HG03575 (cell line): ENCODE measurements around the gene MS4A6E.
"Not testable (repeated sequence)": the region's sequence is repeated elsewhere in the genome, so short reads cannot be mapped to it uniquely, and the experiment has no call there.

Experiments
- ATAC-seq: cut with Tn5 transposase; IDR thresholded peaks from one replicate; pipeline ENCODE4 v1.9.1; 2021; ENCODE audit not compliant: unreplicated experiment, insufficient number of reproducible peaks, low FRiP score; ENCODE audit errors: extremely low read depth

MS4A6E gene, protein sequence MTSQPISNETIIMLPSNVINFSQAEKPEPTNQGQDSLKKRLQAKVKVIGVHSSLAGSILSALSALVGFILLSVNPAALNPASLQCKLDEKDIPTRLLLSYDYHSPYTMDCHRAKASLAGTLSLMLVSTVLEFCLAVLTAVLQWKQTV

DNA sequence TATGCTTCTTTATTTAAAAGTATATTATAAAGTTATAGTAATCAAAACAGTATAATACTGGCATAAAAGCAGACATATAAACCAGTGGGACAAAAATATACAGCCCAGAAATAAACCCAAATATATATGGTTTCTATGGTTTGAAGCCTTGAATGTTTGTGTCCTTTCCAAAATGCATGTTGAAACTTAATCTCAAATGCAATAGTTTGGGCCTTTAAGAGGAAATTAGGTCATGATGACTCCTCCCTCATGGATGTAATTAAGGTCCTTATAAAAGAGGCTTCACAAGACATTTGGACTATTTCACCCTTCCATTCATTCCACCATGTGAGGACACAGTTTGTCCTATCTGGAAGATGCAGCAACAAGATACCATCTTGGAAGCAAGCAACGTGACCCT is at the start of gene MS4A6E:
Gene MS4A6E (plus strand): TSS at position 301 of the 400 bp plus-strand sequence. CDS start 7,641 bp downstream, outside the sequence.
- no peak for ATAC-seq

DNA sequence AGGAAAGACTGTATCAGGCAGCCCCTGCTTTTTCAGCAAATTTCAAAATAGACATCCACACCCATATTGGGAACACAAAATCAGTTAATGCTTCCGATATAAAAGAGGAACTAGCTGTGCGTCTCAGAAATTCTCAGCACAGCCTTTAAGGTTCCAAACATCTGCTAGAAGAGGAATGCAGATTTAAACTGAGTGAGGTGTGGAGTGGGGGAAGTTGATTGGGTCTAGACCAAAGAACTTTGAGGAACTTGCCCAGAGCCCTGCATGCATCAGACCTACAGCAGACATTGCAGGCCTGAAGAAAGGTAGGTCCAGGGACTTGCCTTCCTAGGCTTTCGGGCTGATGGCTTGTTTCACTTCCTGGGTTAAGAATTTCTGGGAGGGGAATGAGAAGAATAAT is 46.6 kb upstream of the MS4A6E start, which contains the start of gene MS4A4A:
Gene MS4A4A (plus strand): TSS at position 255 of the 400 bp plus-strand sequence. CDS start 10 bp downstream, at position 265.
- no peak for ATAC-seq

DNA sequence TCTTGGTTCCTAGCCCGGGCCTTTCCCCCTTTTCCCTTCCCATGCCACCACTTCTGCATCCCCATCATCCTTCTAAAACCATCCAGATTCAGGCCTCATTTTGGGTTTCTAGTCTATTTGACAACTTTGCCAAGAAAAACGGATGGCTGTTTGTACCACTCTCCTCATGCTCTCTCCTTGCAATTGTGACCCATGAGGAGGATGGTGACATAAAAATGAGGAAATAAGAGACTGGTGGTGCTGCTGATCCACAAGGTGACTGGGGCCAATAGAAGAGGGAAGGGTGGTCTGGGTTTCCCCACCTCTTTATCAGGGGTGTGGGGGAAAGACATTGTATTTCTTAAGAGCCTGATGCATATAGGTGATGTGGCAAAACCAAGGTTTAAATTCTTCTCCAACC is 45.6 kb upstream of the MS4A6E start:
- no peak for ATAC-seq

DNA sequence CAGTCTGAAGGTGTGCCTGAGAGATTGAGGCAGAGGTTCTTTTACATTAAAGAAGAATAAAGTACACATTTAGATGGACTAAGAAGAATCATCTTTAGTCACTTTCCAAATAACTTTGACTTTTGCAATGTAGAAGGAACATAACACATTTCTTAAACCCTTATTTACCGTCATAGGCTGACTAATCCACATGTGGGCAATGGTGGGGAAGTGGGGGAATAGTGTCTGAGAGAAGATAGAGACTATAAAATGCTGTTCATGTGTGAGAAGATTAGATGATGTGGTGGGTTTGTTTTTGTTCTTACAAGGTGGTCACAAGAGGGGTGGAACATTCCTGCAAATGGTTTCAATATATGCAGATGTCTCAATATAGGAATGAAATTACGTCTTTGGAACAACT is 44.8 kb upstream of the MS4A6E start:
- ATAC-seq, result no peak

DNA sequence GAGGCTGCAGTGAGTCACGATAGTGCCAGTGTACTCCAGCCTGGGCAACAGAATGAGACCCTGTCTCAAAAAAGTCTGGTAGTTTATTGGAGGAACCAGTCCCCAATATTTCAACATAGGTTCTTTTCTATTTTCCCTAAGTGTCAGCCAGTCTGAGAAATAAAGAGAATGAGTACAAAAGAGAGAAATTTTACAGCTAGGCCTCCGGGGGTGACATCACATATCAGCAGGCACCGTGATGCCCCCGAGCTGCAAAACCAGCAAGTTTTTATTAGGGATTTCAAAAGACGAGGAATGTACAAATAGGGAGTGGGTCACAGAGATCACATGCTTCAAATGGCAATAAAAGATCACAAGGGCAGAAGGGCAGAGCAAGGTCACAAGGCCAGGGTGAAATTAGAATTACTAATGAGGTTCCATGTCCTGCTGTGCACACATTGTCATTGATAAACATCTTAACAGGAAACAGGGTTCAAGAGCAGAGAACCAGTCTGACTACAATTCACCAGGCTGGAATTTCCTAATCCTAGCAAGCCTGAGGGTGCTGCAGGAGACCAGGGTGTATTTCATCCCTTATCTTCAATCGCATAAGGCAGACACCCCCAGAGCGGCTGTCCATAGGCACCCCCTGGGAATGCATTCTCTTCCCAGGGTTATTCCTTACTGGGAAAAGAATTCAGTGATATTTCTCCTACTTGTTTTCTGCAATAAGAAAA is 41.5 kb upstream of the MS4A6E start:
- ATAC-seq, result not testable (repeated sequence)

DNA sequence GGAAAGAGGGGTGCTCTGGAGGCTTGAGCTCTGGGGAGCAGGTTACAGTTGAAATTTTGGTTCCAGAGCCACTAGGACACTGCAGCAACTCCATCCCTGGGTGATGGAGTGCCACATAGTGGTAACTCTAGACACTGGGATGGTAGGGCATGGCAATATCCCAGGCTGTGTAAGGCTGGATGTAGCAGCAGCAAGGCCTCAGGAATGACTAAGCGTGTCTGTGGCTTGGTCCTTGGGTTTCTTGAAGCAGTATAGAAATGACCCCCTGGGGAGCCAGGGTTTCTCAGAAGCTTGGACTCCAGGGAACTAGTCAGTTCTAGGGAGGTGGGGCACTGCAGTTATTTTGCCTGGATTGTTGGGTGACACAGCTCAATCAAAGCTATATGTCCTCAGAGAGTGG is 38.5 kb upstream of the MS4A6E start:
- no peak for ATAC-seq

DNA sequence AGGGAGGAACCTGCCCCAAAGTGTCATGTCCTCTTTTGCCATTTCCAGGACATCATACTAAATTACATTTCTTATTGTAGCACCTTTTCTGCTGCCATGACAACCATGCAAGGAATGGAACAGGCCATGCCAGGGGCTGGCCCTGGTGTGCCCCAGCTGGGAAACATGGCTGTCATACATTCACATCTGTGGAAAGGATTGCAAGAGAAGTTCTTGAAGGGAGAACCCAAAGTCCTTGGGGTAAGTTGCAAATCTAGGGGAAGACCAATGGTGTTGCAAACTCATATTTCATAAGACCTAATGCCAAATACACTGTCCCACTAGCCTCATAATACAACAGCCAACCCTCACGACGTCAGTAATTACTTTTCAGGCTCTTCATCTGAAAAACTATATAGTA is 34.9 kb upstream of the MS4A6E start:
- no peak for ATAC-seq

DNA sequence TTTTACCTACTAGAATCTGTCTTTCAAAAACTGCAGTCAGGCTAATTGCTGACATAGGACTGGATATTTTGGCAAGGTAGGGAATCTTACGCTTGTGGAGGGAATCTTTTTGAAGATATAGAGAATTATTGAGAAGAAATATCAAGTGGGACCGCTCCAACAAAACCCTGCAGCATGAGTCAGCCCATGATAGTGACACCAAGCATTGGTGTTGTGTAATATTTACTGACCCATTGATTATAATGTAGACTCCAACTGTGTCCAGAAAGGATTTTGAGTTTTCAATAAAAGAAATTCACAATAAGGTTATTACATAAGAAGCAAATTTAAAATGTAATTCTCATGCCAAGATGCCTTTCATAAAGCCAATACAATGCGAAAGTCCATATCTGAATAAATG is 25.9 kb upstream of the MS4A6E start:
- no peak for ATAC-seq

DNA sequence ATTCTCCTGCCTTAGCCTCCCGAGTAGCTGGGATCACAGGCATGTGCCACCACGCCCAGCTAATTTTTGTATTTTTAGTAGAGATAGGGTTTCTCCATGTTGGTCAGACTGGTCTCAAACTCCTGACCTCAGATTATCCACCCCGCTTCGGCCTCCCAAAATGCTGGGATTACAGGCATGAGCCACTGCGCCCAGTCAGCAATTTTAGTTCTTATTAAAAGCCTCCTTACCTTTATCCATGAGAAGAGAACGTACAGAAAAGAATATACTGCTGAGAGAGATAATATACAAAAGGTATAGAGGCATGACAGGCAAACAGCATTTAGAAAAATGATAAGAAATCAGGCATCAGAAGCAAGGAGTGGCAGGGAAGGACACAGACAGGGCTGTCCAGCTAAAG is 25.2 kb upstream of the MS4A6E start:
- not testable (repeated sequence) for ATAC-seq

DNA sequence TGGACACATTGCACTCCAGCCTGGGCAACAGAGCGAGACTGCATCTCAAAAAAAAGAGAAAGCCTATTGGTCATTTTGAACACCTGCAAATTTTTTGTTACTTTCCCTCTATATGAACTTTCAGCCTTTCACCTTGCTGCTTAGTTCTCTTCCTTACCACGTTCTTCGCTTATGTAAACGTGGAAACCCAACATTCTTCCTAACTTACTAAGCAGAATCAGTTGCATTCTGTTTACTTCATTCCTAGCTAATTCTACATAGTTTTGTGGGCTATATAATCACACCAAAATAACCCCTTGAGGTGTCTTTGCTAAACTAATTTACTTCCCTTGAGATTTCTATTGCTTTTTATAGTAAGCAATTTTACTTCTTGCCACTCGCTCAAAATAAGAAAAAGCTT is 23.4 kb upstream of the MS4A6E start:
- ATAC-seq, result no peak

DNA sequence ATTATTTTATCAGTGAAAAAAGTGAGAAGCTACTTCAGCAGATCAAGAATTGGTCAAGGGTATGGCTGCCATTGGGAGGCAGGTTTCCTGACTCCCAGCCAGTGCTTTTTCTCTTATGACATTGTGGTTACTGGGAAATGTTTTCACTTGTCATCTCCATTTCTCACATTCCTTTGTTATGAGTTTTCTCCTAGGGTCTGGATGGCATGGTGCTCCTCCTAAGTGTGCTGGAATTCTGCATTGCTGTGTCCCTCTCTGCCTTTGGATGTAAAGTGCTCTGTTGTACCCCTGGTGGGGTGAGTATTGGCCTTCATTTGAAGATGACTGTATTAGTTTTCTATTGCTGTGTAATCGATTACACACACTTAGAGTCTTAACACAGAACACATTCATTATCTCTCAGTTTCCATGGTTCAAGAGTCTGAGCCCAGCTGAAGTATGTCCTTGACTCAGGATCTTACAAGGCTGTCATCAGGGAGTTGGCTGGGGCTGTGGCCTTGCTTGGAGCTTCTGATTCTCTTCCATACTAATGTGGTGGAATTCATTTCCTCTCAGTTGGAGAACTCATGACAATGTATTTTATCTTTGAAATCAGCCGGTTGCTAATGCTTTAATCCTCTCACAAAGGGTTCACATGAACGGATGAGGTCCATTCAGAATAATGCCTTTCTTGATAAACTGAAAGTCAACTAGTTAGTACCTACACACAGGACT is 21.0 kb upstream of the MS4A6E start:
- ATAC-seq, result no peak

DNA sequence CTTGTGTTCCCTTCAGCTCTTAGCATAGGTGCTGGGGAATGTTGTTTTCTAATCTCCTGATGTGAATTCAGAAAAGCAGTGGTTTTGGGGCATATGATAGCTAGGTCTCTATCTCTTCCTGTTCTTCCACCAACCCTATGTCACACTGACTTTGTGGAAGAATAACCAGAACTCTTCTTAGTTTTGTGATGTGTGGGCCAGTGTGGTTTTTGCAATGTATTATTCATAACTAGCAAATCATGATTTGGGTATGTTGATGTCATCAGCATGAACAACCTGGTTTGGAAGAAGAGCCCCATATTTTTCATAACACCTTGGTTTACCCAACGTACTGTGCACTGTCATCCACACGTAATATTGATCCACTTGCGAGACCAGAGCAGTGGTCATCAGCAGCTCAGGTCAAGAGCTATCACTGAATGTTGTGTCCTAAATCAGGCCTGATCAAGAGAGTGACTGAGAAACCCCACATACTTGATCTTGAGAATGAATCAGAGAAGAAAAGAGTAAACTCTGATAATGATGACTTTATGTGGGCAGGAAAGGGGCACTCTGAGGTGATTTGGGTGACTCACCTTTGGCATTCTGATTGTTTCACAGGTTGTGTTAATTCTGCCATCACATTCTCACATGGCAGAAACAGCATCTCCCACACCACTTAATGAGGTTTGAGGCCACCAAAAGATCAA is 19.4 kb upstream of the MS4A6E start:
- no peak for ATAC-seq

DNA sequence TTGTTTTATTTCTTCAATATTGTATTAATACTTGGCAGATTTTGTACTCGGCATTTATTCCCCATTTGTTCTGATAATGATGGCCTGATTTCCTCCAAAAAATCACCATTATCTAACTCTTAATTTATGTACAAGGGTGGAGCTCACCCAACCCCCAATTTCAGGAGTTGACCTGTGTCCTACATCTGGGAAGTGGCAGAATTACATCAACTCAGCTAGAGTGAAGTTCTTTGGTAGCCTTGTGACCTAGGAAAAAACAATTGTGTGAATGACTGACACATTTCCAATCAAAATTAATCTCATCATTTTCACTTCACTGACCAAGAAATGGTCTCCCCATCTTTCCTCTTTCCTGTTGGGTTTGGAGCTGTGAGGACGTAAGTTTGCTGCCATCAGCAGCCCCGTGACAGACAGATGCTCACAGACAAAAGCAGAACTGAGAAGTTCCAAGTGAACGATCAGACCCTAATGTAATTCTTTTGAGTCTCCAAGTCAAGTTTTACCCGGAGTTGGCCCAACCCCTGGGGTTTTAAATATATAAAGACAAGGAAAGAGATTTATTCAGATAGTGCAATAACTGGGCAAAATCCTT is 16.6 kb upstream of the MS4A6E start:
- ATAC-seq, result no peak

DNA sequence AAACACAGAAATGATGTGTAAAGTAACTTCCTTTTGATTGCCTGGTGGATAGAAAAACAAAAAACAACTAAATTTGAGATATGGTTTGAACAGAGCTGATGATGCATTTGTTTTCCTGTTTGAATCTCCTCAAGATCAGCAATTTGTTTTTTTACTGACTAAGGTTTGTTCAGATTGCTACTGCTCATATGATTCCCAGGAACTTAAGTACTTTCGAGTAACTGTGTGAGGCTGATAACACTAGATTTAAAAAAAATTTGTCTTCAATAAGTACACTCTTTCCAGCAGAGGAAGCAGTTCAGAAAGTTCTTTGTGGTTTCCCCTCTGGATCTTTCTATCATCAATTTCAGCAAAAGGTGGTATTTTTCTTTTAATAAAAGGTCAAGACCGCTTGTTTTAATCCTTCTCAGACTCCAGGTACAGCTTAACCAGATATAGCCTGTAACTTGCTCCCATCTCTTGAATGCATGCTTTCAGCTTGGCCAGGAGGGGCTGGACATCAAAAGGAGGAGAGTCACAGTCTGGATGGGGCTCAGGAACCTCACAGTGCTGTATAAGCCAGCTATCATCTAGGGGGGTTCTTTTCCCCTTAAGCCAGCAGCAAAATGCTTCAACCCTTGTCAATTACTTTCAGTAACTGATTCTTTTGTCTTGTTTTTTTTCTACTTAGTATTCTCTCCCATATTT is 12.3 kb upstream of the MS4A6E start:
- ATAC-seq, result no peak

DNA sequence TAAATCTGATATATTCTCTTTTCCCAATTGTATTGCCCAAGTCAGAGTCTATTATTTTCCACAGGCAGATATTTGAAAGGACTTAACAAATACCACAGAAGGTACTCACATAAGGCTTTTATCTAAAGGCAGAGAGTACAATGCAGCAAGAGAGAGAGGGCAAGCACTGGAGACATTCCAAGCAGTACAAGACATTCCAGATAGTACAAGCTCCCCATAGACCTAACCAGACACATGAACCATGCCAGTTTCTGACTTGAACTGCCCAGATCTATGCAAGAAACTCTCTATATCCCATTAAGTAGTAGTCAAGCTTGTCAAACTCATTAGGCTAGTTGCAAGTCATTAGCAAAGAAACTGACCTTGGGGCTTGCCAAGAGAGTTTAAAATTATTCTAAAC is 11.2 kb upstream of the MS4A6E start:
- no peak for ATAC-seq

DNA sequence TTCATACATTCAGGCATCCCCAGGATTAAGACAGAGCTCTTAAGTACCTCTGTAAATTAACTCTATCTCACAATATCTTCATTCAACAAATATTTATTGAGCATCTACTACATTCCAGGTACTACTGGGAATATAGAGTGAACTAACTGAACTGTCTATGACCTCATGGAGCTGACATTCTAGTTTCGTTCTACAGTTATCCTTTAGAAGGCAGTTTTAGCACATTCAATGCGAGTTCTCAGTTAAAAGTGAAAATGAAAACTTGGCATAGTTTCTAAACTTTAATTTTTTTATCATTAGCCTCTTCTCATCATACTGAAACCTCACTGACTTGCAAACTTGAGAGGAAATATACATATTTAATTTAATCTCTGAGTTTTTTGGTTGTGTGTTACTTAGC is 10.7 kb upstream of the MS4A6E start:
- no peak for ATAC-seq

DNA sequence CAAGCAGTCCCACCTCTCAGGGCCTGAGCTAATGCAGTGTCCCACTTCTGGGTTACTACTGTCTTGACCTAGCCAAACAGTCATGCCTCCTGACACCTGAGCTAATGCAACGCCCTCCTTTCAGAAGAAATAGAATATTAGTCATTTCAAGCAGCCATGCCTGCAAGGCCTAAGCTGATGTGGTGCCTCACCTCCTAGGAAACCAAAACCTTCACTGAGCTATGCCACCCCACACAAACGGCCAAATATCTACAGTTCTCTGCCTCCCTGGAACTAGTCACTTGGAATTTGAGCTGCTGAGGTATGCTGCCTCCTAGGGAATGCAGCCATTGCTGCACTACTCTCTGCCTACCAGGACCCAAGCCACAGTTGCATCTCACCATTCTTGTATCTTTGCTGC is 8.3 kb upstream of the MS4A6E start:
- no peak for ATAC-seq

DNA sequence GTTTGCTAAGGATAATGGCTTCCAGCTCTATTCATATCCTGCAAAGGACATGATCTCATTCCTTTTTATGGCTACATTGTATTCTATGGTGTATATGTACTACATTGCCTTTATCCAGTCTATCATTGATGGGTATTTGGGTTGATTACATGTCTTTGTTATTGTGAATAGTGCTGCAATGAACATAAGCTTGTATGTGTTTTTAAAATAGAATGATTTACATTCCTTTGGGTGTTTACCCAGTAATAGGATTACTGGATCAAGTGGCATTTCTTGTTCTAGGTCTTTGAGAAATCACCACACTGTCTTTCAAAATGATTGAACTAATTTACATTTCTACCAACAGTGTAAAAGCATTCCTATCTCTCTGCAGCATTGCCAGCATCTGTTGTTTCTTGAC is 6.0 kb upstream of the MS4A6E start:
- ATAC-seq, result no peak

DNA sequence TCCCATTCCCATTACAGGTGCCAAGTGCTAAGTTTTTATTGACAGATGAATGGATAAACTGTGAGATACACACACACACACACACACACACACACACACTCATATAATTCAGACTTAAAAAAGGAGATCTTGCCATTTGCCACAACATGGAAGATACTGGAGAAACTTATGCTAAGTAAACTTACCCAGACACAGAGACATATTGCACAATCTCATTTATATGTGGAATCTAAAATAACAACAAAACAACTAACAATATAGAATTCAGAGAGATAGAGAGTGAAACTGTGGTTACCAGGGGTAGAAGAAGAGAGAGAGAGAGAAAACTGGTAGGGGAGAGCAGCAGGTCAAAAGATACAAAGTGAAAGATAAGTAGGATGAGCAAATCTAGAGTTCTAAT is 1.4 kb downstream of the MS4A6E start:
- no peak for ATAC-seq
